ENCODE measurements around the gene POU2F2. TPM values are rescaled to one million over a fixed set of nuclear protein-coding genes. Genes with fewer than 3 reads are reported as not detected.

Gene POU2F2
- total RNA-seq, 2 donors from 2014 or later, result 0.11 to 0.83 TPM

GRCh38 chr19:42086770-42087550 lies 45.3 kb downstream of the POU2F2 start:
- DNase-seq (ENCODE audit: low spot score), result no peak
- Histone ChIP-seq H3K4me1 (peaks cover 0 to 11% of the 10 kb centered on the region in 2 donors), H3K36me3 (peaks cover 13% of the 10 kb centered on the region), H3K27me3 (no peaks in the 10 kb centered on the region), H3K4me3 (no peak overlapping the region), H3K9me3 (no peaks in the 10 kb centered on the region), H3K27ac (no peak overlapping the region)
- TF ChIP-seq, protein P1, sequence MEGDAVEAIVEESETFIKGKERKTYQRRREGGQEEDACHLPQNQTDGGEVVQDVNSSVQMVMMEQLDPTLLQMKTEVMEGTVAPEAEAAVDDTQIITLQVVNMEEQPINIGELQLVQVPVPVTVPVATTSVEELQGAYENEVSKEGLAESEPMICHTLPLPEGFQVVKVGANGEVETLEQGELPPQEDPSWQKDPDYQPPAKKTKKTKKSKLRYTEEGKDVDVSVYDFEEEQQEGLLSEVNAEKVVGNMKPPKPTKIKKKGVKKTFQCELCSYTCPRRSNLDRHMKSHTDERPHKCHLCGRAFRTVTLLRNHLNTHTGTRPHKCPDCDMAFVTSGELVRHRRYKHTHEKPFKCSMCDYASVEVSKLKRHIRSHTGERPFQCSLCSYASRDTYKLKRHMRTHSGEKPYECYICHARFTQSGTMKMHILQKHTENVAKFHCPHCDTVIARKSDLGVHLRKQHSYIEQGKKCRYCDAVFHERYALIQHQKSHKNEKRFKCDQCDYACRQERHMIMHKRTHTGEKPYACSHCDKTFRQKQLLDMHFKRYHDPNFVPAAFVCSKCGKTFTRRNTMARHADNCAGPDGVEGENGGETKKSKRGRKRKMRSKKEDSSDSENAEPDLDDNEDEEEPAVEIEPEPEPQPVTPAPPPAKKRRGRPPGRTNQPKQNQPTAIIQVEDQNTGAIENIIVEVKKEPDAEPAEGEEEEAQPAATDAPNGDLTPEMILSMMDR (IDR thresholded peaks at IDR 0.05), result no peak

- no peaks in the 10 kb centered on the region for H3K27me3 ChIP-seq
- TF ChIP-seq, protein P1 (IDR thresholded peaks at IDR 0.05), result no peak
- no peaks in the 10 kb centered on the region for H3K9me3 ChIP-seq
- no peak for DNase-seq (ENCODE audit: low spot score)
- peaks cover 20% of the 10 kb centered on the region for H3K36me3 ChIP-seq
- H3K27ac ChIP-seq, result no peak overlapping the region
- no peak overlapping the region for H3K4me3 ChIP-seq
- H3K4me1 ChIP-seq, result peaks cover 0 to 9% of the 10 kb centered on the region in 2 donors
Measured at GRCh38 chr19:42086188-42086736, 46.0 kb downstream of the POU2F2 start.

DNA sequence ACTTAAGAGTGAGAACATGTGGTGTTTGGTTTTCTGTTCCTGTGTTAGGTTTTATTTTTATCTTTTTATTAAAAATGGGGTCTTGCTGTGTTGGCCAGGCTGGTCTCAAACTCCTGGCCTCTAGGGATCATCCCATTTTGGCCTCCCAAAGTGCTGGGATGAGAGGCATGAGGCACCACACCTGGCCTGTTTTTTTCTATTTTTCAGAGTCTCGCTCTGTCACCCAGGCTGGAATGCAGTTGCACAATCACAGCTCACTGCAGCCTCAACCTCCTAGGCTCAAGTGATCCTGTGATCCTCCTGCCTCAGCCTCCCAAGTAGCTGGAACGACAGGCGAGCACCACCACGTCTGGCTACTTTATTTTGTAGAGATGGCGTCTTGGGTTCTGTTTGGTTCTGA lies 48.7 kb downstream of the POU2F2 start:
- DNase-seq (ENCODE audit: low spot score), result no peak
- peaks cover 0 to 5% of the 10 kb centered on the region in 2 donors for H3K4me1 ChIP-seq
- no peaks in the 10 kb centered on the region for H3K27me3 ChIP-seq
- H3K9me3 ChIP-seq, result no peaks in the 10 kb centered on the region
- H3K4me3 ChIP-seq, result no peak overlapping the region
- H3K36me3 ChIP-seq, result peaks cover 46% of the 10 kb centered on the region
- TF ChIP-seq, protein P1 (IDR thresholded peaks at IDR 0.05), result no peak
- H3K27ac ChIP-seq, result no peak overlapping the region

DNA sequence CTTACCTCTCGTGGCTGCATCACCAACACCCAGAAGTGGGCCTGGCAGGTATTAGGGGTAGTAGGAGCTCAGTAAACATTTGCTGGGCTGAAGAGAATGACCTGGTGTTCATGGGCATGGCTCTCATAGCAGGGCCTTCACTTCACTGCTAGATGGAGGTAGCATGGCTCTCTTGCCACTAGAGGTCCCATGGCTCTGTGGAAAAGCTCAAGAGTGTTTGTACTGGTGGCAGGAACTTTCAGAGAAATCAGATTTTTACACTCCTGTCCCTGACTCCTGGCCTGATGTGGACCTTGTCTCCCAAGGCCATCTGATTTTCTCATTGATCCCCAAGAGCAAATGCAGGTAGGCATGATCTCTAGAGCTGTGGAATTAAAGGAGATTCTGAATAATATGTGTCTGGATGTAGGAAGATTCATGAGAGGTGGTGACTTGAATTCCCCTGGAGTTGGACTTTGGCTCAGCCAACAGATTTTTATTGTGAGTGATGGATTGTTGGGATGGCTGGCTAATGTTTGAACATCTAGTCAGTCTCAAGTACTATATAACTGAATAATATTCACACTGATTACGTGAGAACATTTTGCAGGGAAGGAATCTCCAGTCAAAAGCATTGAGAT lies 50.6 kb downstream of the POU2F2 start:
- H3K9me3 ChIP-seq, result no peaks in the 10 kb centered on the region
- H3K27me3 ChIP-seq, result no peaks in the 10 kb centered on the region
- H3K27ac ChIP-seq, result no peak overlapping the region
- peaks cover 46% of the 10 kb centered on the region for H3K36me3 ChIP-seq
- peaks cover 0 to 11% of the 10 kb centered on the region in 2 donors for H3K4me1 ChIP-seq
- TF ChIP-seq, protein P1 (IDR thresholded peaks at IDR 0.05), result peak in 1 of 2 donors; percentile 28
- no peak for DNase-seq (ENCODE audit: low spot score)
- H3K4me3 ChIP-seq, result no peak overlapping the region

GRCh38 chr19:42080764-42081375 lies 51.4 kb downstream of the POU2F2 start:
- Histone ChIP-seq H3K36me3 (peaks cover 46% of the 10 kb centered on the region), H3K27ac (no peak overlapping the region), H3K9me3 (no peaks in the 10 kb centered on the region), H3K4me1 (peaks cover 0 to 13% of the 10 kb centered on the region in 2 donors), H3K4me3 (no peak overlapping the region), H3K27me3 (no peaks in the 10 kb centered on the region)
- no peak for DNase-seq (ENCODE audit: low spot score)
- TF ChIP-seq, protein P1 (IDR thresholded peaks at IDR 0.05), result no peak

Data from right atrium auricular region (tissue), 2 donors.